HCT116 (cell line): Measurements from ENCODE around the gene LYRM7. TPM values are rescaled to one million over a fixed set of nuclear protein-coding genes. Genes with fewer than 3 reads are reported as not detected.

ENCODE experiments used
- ATAC-seq: fragments of 200-7000 bp; cut with Tn5 transposase; 2 replicates; pipeline ENCODE4 v1.9.1; 2020; ENCODE audit warnings: mild to moderate bottlenecking, moderate library complexity
- BruUV-seq: library from RNA; stranded (reverse); fragments of 400-500 nt; replicated peaks from 2 replicates; lab custom pipeline; 2021; lab: Mats Ljungman, UMichigan
- CTCF ChIA-PET: fragments of 300-600 bp; sonication (Branson Sonifier 250); formaldehyde crosslinking; loops from one replicate; lab custom pipeline; 2021; ENCODE audit warnings: antibody characterized with exemption; lab: Charles Lee
- POLR2A ChIA-PET: fragments of 300-600, 350-600 bp; sonication (Branson Sonifier 250); formaldehyde crosslinking; loops from one replicate; lab custom pipeline; 2021; ENCODE audit warnings: antibody characterized with exemption; lab: Charles Lee
- RAD21 ChIA-PET, 2 experiments: fragments of 300-600 bp; sonication (Branson Sonifier 250); formaldehyde crosslinking; loops; one replicate each; lab custom pipeline; 2023; ENCODE audit warnings: low total read pairs in 2 of 2; ENCODE audit not compliant: uncharacterized antibody in 2 of 2, unreplicated experiment in 2 of 2, low non-redundant PET in 1 of 2; lab: Charles Lee
- DNase-seq: peaks from one replicate; pipeline ENCODE4 v3.0.0-alpha.2; 2010; ENCODE audit warnings: low read depth, low spot score
- H2AFZ ChIP-seq: fragments of 200-600 bp; shearing (Covaris generic), sonication (generic); 2 replicates; pipeline ENCODE4 v1.6.1; 2017; ENCODE audit warnings: low read depth, mixed run types, mixed read lengths, antibody characterized with exemption, low read length; ENCODE audit not compliant: poor library complexity, severe bottlenecking
- H3K27ac ChIP-seq: 2 replicates; pipeline ENCODE4 v1.5.1; 2012; ENCODE audit warnings: low read depth, low read length
- H3K27me3 ChIP-seq: fragments of 200-600 bp; sonication (generic); 2 replicates; pipeline ENCODE4 v1.6.1; 2016; ENCODE audit warnings: mixed run types, low read length, mixed read lengths; ENCODE audit not compliant: insufficient read depth
- H3K36me3 ChIP-seq, 2 experiments: fragments of 200-500 bp in 1 of 2; fragments of 200-600 bp in 1 of 2; sonication (Bioruptor generic) in 1 of 2; sonication (generic) in 1 of 2; 2 replicates each; pipeline versions ENCODE4 v1.5.1 to v1.6.1; 2014 to 2016; ENCODE audit warnings: low read length in 2 of 2, inconsistent platforms in 1 of 2, mixed read lengths in 1 of 2, mixed run types in 1 of 2; ENCODE audit not compliant: insufficient read depth in 2 of 2, control insufficient read depth in 1 of 2
- H3K4me1 ChIP-seq, 2 experiments: fragments of 200-600 bp in 1 of 2; sonication (generic) in 1 of 2; 2 replicates each; pipeline versions ENCODE4 v1.5.1 to v1.6.1; 2012 to 2017; ENCODE audit warnings: low read length in 2 of 2, inconsistent platforms in 1 of 2, mild to moderate bottlenecking in 1 of 2, mixed read lengths in 1 of 2, mixed run types in 1 of 2, moderate library complexity in 1 of 2; ENCODE audit not compliant: insufficient read depth in 2 of 2, control insufficient read depth in 1 of 2
- H3K4me2 ChIP-seq: fragments of 200-600 bp; sonication (generic); 2 replicates; pipeline ENCODE4 v1.6.1; 2017; ENCODE audit warnings: mixed run types, low read length, mixed read lengths
- H3K4me3 ChIP-seq, 2 experiments: fragments of 200-600 bp in 1 of 2; sonication (generic) in 1 of 2; replicated peaks in 1 of 2; 2 replicates each; pipeline ENCODE4 v1.5.1; 2011 to 2016; ENCODE audit warnings: low read length in 2 of 2, control low read depth in 1 of 2, low read depth in 1 of 2, mild to moderate bottlenecking in 1 of 2, mixed read lengths in 1 of 2, mixed run types in 1 of 2
- H3K79me2 ChIP-seq: fragments of 200-600 bp; sonication (generic); 2 replicates; pipeline ENCODE4 v1.6.1; 2017; ENCODE audit warnings: mild to moderate bottlenecking, mixed run types, low read length, moderate library complexity, mixed read lengths; ENCODE audit not compliant: insufficient read depth
- H3K9ac ChIP-seq: fragments of 200-600 bp; sonication (generic); 2 replicates; pipeline ENCODE4 v1.6.1; 2016; ENCODE audit warnings: low read length, mixed read lengths
- H3K9me2 ChIP-seq: fragments of 200-600 bp; sonication (generic), shearing (Covaris generic); 2 replicates; pipeline ENCODE4 v1.6.1; 2017; ENCODE audit warnings: mixed run types, mild to moderate bottlenecking, moderate library complexity; ENCODE audit not compliant: insufficient read depth
- H3K9me3 ChIP-seq, 2 experiments: fragments of 200-500 bp in 1 of 2; fragments of 200-600 bp in 1 of 2; sonication (Bioruptor generic) in 1 of 2; sonication (generic) in 1 of 2; 2 replicates each; pipeline ENCODE4 v1.6.1; 2014 to 2017; ENCODE audit warnings: low read length in 2 of 2, mixed read lengths in 2 of 2, inconsistent platforms in 1 of 2, low read depth in 1 of 2, mild to moderate bottlenecking in 1 of 2, mixed run types in 1 of 2, moderate library complexity in 1 of 2; ENCODE audit not compliant: control insufficient read depth in 1 of 2, insufficient read depth in 1 of 2
- H4K20me1 ChIP-seq: fragments of 200-600 bp; sonication (generic), shearing (Covaris generic); 2 replicates; pipeline ENCODE4 v1.6.1; 2017; ENCODE audit warnings: mixed run types, mild to moderate bottlenecking, moderate library complexity; ENCODE audit not compliant: insufficient read depth
- CBX3 ChIP-seq: IDR thresholded peaks from 2 replicates; pipeline ENCODE4 v1.6.1; 2012; ENCODE audit warnings: low read depth
- EZH2 ChIP-seq: fragments of 200-600 bp; sonication (generic); IDR thresholded peaks from 2 replicates; pipeline ENCODE4 v1.6.1; 2017; ENCODE audit warnings: antibody characterized with exemption, mixed run types
- EZH2phosphoT487 ChIP-seq: fragments of 200-600 bp; IDR thresholded peaks from 2 replicates; pipeline ENCODE4 v1.6.1; 2018; ENCODE audit warnings: antibody characterized with exemption, borderline replicate concordance
- FOSL1 ChIP-seq: IDR thresholded peaks from 2 replicates; pipeline ENCODE4 v1.6.1; 2012; ENCODE audit warnings: low read depth
- JUND ChIP-seq: IDR thresholded peaks from 2 replicates; pipeline ENCODE4 v1.6.1; 2012
- MAX ChIP-seq: IDR thresholded peaks from 2 replicates; pipeline ENCODE4 v1.6.1; 2012
- POLR2A ChIP-seq: IDR thresholded peaks from 2 replicates; pipeline ENCODE4 v1.7.0; 2011; ENCODE audit warnings: borderline replicate concordance; ENCODE audit not compliant: insufficient read depth, insufficient read length; ENCODE audit errors: extremely low read depth
- SRF ChIP-seq: IDR thresholded peaks from 2 replicates; pipeline ENCODE4 v1.6.1; 2012; ENCODE audit warnings: low read depth
- TCF7L2 ChIP-seq: IDR thresholded peaks from 2 replicates; pipeline ENCODE4 v1.7.0; 2011; ENCODE audit warnings: borderline replicate concordance, inconsistent platforms; ENCODE audit not compliant: insufficient read depth, insufficient read length; ENCODE audit errors: extremely low read depth
- ZFX ChIP-seq: fragments of 450-650 bp; IDR thresholded peaks from 2 replicates; pipeline ENCODE4 v1.6.1; 2017
- intact Hi-C: fragments of 100-400 bp; cut with micrococcal nuclease; formaldehyde crosslinking; loops from 2 replicates; pipeline ENCODE4 v1.10.0; 2022
- total RNA-seq: library from RNA; stranded (reverse); gene quantifications from one replicate; pipeline ENCODE4 v1.2.1, GENCODE V29; 2021; ENCODE audit not compliant: unreplicated experiment
- TF ChIP-seq, protein P1 (sequence below): IDR thresholded peaks from 2 replicates; pipeline ENCODE4 v1.6.1; 2012; ENCODE audit warnings: low read depth
- TF ChIP-seq, protein P2 (sequence below): IDR thresholded peaks from 2 replicates; pipeline ENCODE4 v1.6.1; 2011; ENCODE audit warnings: mild to moderate bottlenecking, low read length, moderate library complexity; ENCODE audit not compliant: insufficient replicate concordance; ENCODE audit errors: extremely low read depth
- TF ChIP-seq, protein P3 (sequence below): IDR thresholded peaks from 2 replicates; pipeline ENCODE4 v1.6.1; 2012

The LYRM7 gene
- total RNA-seq, 1 experiment from 2014 or later = 14.4 TPM

DNA sequence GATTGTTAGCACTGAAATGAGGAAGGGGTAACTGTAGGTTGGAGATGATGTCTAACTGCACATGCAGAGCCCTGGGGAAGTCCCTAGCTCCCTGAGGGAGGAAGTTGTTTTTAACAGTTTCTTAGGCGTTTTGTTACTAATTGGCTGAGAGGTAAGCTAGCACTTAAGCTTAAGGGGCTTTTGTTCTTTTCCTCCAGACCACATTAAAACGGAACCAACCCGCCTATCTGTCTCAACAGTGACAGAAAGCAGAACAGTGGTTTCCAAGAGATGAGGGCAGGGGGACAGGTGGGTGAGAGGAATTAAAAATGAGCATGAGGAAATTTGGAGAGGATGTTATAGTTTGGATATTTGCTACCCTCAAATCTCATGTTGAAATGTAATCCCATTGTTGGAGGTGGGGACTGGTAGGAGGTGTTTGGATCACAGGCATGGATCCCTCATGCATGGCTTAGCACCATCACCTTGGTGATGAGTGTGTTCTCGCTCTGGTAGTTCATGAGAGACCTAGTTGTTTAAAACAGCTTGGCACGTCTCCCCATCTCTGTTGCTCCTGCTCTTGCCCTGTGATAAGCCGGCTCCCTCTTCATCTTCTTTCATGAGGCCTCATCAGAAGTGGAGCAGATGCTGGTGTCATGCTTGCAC lies 38.9 kb downstream of the LYRM7 start:
- no peaks in the 10 kb centered on the region for H3K9me2 ChIP-seq

GRCh38 chr5:131210151-131210510 lies 39.4 kb downstream of the LYRM7 start:
- no peak for ATAC-seq
- no peak for TF ChIP-seq MAX
- TF ChIP-seq, protein P1, sequence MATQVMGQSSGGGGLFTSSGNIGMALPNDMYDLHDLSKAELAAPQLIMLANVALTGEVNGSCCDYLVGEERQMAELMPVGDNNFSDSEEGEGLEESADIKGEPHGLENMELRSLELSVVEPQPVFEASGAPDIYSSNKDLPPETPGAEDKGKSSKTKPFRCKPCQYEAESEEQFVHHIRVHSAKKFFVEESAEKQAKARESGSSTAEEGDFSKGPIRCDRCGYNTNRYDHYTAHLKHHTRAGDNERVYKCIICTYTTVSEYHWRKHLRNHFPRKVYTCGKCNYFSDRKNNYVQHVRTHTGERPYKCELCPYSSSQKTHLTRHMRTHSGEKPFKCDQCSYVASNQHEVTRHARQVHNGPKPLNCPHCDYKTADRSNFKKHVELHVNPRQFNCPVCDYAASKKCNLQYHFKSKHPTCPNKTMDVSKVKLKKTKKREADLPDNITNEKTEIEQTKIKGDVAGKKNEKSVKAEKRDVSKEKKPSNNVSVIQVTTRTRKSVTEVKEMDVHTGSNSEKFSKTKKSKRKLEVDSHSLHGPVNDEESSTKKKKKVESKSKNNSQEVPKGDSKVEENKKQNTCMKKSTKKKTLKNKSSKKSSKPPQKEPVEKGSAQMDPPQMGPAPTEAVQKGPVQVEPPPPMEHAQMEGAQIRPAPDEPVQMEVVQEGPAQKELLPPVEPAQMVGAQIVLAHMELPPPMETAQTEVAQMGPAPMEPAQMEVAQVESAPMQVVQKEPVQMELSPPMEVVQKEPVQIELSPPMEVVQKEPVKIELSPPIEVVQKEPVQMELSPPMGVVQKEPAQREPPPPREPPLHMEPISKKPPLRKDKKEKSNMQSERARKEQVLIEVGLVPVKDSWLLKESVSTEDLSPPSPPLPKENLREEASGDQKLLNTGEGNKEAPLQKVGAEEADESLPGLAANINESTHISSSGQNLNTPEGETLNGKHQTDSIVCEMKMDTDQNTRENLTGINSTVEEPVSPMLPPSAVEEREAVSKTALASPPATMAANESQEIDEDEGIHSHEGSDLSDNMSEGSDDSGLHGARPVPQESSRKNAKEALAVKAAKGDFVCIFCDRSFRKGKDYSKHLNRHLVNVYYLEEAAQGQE = no peak
- TF ChIP-seq TCF7L2 = no peak
- TF ChIP-seq EZH2phosphoT487 = no peak
- no peak for TF ChIP-seq JUND
- TF ChIP-seq SRF = no peak
- TF ChIP-seq POLR2A = no peak
- no peak for TF ChIP-seq EZH2
- TF ChIP-seq, protein P2, sequence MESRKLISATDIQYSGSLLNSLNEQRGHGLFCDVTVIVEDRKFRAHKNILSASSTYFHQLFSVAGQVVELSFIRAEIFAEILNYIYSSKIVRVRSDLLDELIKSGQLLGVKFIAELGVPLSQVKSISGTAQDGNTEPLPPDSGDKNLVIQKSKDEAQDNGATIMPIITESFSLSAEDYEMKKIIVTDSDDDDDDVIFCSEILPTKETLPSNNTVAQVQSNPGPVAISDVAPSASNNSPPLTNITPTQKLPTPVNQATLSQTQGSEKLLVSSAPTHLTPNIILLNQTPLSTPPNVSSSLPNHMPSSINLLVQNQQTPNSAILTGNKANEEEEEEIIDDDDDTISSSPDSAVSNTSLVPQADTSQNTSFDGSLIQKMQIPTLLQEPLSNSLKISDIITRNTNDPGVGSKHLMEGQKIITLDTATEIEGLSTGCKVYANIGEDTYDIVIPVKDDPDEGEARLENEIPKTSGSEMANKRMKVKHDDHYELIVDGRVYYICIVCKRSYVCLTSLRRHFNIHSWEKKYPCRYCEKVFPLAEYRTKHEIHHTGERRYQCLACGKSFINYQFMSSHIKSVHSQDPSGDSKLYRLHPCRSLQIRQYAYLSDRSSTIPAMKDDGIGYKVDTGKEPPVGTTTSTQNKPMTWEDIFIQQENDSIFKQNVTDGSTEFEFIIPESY = no peak
- no peak for TF ChIP-seq CBX3
- TF ChIP-seq, protein P3, sequence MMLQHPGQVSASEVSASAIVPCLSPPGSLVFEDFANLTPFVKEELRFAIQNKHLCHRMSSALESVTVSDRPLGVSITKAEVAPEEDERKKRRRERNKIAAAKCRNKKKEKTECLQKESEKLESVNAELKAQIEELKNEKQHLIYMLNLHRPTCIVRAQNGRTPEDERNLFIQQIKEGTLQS = no peak

More for the DNA sequence above, 38.9 kb downstream of the LYRM7 start:
- Histone ChIP-seq H3K4me1 (no peaks in the 10 kb centered on the region), H3K4me3 (no peak overlapping the region), H3K4me2 (no peak overlapping the region), H2AFZ (no peak overlapping the region), H4K20me1 (no peaks in the 10 kb centered on the region), H3K9me3 (no peaks in the 10 kb centered on the region), H3K79me2 (no peaks in the 10 kb centered on the region), H3K9ac (no peak overlapping the region), H3K36me3 (no peaks in the 10 kb centered on the region), H3K27me3 (no peaks in the 10 kb centered on the region), H3K27ac (no peak overlapping the region)
- BruUV-seq = no TSS peak
- intact Hi-C loops = no loop called here
- no peak for TF ChIP-seq FOSL1
- TF ChIP-seq TCF7L2 = no peak
- no peak for TF ChIP-seq EZH2
- TF ChIP-seq ZFX = no peak
- no peak for ATAC-seq
- ChIA-PET POLR2A (no interaction called here), CTCF (no interaction called here), RAD21 (no interaction called here)
- DNase-seq = no peak

More at GRCh38 chr5:131210151-131210510, 39.4 kb downstream of the LYRM7 start:
- H3K9me2 ChIP-seq = no peaks in the 10 kb centered on the region
- H4K20me1 ChIP-seq = no peaks in the 10 kb centered on the region
- ChIA-PET RAD21 (no interaction called here), CTCF (no interaction called here), POLR2A (no interaction called here)
- no peak for DNase-seq
- H3K27ac ChIP-seq = no peak overlapping the region
- no peaks in the 10 kb centered on the region for H3K27me3 ChIP-seq
- H3K9ac ChIP-seq = no peak overlapping the region
- H3K9me3 ChIP-seq = no peaks in the 10 kb centered on the region
- H2AFZ ChIP-seq = no peak overlapping the region
- no peak overlapping the region for H3K4me3 ChIP-seq
- H3K36me3 ChIP-seq = no peaks in the 10 kb centered on the region
- H3K4me2 ChIP-seq = no peak overlapping the region
- H3K79me2 ChIP-seq = no peaks in the 10 kb centered on the region
- intact Hi-C loops = no loop called here
- BruUV-seq = no TSS peak
- no peaks in the 10 kb centered on the region for H3K4me1 ChIP-seq
